ENCODE measurements around the gene KANSL3. TPM values are rescaled to one million over a fixed set of nuclear protein-coding genes. Genes with fewer than 3 reads are reported as not detected.
A peak's percentile ranks its signal among the peaks of the same experiment; 100 is the strongest.

The KANSL3 gene
- total and polyA plus RNA-seq, 9 of the 15 experiments (the other 6 are each of a cell fraction or from before 2014, with no cell fraction given) = 11.3 to 43.7 (median 27.9) TPM

DNA sequence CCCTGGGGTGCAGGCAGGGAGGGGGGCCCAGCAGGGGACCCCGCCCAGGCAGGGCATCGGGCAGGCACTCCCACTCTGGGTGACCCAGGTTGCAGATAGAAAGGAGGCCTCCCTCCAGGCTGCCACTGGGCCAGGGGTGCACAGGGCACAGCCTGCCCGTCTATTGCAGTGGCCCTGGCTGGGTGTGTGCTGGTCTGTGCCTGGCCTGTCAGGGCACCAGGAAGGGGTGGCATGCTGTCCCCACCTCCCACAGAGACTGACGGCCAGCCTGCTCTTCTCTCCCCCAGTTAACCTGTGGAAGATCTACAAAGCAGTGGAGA lies 88.7 kb downstream of the KANSL3 start:
- no peaks in the 10 kb centered on the region for H4K20me1 ChIP-seq (replicated peaks; ENCODE audit: control insufficient read depth, insufficient read depth, low read length)
- no peaks in the 10 kb centered on the region for H3K9me3 ChIP-seq (replicated peaks; ENCODE audit: control insufficient read depth, insufficient read depth, low read depth, low read length)
- DNase-seq (ENCODE audit: extremely low read depth in 1 of 4, low spot score in 3 of 4) = no peak
- intact Hi-C loops (cut with micrococcal nuclease) = no loop called here
- TF ChIP-seq FOS (IDR thresholded peaks at IDR 0.05; ENCODE audit: extremely low read depth, insufficient read length) (no peak), GATAD2A (IDR thresholded peaks at IDR 0.05) (no peak), SLC30A9 (CRISPR knock-in tag; IDR thresholded peaks at IDR 0.05) (no peak), ZSCAN29 (IDR thresholded peaks at IDR 0.05) (no peak), CREM (IDR thresholded peaks at IDR 0.05; ENCODE audit: low read depth) (no peak), KAT7 (CRISPR knock-in tag; IDR thresholded peaks at IDR 0.05; ENCODE audit: borderline replicate concordance) (no peak), DNMT1 (IDR thresholded peaks at IDR 0.05) (no peak), RB1 (IDR thresholded peaks at IDR 0.05; ENCODE audit: low read depth) (no peak), ZSCAN32 (CRISPR knock-in tag; IDR thresholded peaks at IDR 0.05) (no peak), HEY1 (CRISPR knock-in tag; IDR thresholded peaks at IDR 0.05; ENCODE audit: borderline replicate concordance) (no peak), MYC (IDR thresholded peaks at IDR 0.05; ENCODE audit: low read depth, low read length) (no peak), MYC (CRISPR knock-in tag; IDR thresholded peaks at IDR 0.05; ENCODE audit: borderline replicate concordance, low read depth) (no peak), CEBPG (CRISPR knock-in tag; IDR thresholded peaks at IDR 0.05) (no peak), CEBPG (tag; conservative IDR thresholded peaks at IDR 0.05 in 1 of 2, IDR thresholded peaks at IDR 0.05 in 1 of 2) (no peak)
- TF ChIP-seq, protein P1, sequence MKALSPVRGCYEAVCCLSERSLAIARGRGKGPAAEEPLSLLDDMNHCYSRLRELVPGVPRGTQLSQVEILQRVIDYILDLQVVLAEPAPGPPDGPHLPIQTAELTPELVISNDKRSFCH (CRISPR knock-in tag; IDR thresholded peaks at IDR 0.05) = no peak
- TF ChIP-seq, protein P1 (tag; IDR thresholded peaks at IDR 0.05) = no peak
- H3K9me1 ChIP-seq (ENCODE audit: control insufficient read depth, insufficient read depth, low read length) = no peaks in the 10 kb centered on the region
- H2AFZ ChIP-seq (ENCODE audit: low read depth, low read length) = no peak overlapping the region
- H3K27ac ChIP-seq (ENCODE audit: extremely low read depth, low read depth, low read length) = no peak overlapping the region
- peaks cover 0 to 27% of the 10 kb centered on the region in 2 experiments; a peak in 2 of 5 replicates for H3K4me1 ChIP-seq (replicated peaks in 1 of 2; ENCODE audit: control insufficient read depth in 2 of 2, insufficient read depth in 2 of 2, low read length in 2 of 2)
- peak overlapping the region in 1 of 2 experiments; percentile 73; a peak in 2 of 4 replicates for H3K9ac ChIP-seq (ENCODE audit: insufficient read depth in 1 of 2, low read depth in 2 of 2, low read length in 2 of 2)
- ChIA-PET CTCF (ENCODE audit: low intra/inter-chr PET ratio) (interaction anchor here (0.7 to 1.2 kb wide), 3 partner anchors 32 to 208 kb away, joined by 3 to 5 read pairs (median 4); no protein-coding TSS in a partner anchor), POLR2A (interaction anchor here (0.6 to 1.0 kb wide), 3 partner anchors 10 to 267 kb away, joined by 3 to 4 read pairs (median 3); partner anchors contain the start of genes CNNM3 and KANSL3)
- WGBS (ENCODE audit: insufficient coverage, low coverage, missing lambda C conversion rate) = 75% methylated on average over 2 of the region's 4 CpGs
- H3K27me3 ChIP-seq (ENCODE audit: control insufficient read depth in 2 of 2, insufficient read depth in 2 of 2, low read length in 2 of 2) = no peaks in the 10 kb centered on the region
- no TSS peak for BruUV-seq (replicated peaks)
- no peak for ATAC-seq
- no peak for FAIRE-seq
- peaks cover 4% of the 10 kb centered on the region; the same call in 1 of the 3 replicates for H3K36me3 ChIP-seq (ENCODE audit: control insufficient read depth, insufficient read depth, low read length)
- no peak overlapping the region for H3K4me2 ChIP-seq (ENCODE audit: insufficient read depth, low read length)
- in situ Hi-C loops (cut with MboI) = no loop called here
- H3K79me2 ChIP-seq (ENCODE audit: control insufficient read depth, insufficient read depth, low read length) = no peaks in the 10 kb centered on the region
- H3K4me3 ChIP-seq = no peak overlapping the region

All from K562 (cell line).